Omental fat pad (tissue), 4 donors: ENCODE data around the gene BTBD16. TPM values are rescaled to one million over a fixed set of nuclear protein-coding genes. Genes with fewer than 3 reads are reported as not detected.

Source experiments
- ATAC-seq: fragments of 150-250 bp; one replicate; pipeline ENCODE4 v1.9.1; 2016; ENCODE audit warnings: mild to moderate bottlenecking, moderate library complexity; ENCODE audit not compliant: low FRiP score
- DNase-seq: peaks from one replicate; pipeline ENCODE4 v3.0.0-alpha.2; 2019; ENCODE audit warnings: low spot score
- total RNA-seq, 4 donors: library from RNA; depleted of rRNA; stranded (reverse); fragments of >200 nt; gene quantifications; one replicate each; pipeline ENCODE4 v1.1.0, GENCODE V29; 2016
- TF ChIP-seq, protein P1 (sequence below), 3 donors: fragments of 450-650 bp; IDR thresholded peaks; one replicate each; pipeline ENCODE4 v1.5.1; 2016 to 2017; ENCODE audit warnings: antibody characterized with exemption in 3 of 3, mild to moderate bottlenecking in 3 of 3, moderate library complexity in 2 of 3

Gene BTBD16
- total RNA-seq, 4 donors from 2014 or later: 0.37 TPM; not detected in 3

DNA sequence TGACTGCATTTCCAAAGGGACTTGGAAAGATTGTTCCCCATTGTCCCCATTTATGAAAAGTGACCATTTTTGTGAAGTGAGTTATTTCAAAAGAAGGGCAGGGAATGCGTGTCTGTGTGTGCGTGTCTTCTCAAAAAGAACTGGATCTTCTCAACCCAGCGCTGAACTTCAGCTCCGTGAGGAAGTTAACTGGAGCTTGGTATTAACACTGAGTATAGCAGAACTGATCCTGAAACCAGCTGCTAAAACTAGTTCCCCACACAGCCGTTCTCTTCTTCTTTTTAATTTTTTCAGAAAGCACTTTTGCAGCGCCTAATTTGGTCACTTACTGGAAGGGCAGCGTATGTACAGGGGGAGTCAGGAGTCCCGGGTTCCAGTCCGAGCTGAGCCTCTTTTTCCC is 57.6 kb downstream of the BTBD16 start:
- no peak for DNase-seq
- ATAC-seq: no peak
- TF ChIP-seq, protein P1, sequence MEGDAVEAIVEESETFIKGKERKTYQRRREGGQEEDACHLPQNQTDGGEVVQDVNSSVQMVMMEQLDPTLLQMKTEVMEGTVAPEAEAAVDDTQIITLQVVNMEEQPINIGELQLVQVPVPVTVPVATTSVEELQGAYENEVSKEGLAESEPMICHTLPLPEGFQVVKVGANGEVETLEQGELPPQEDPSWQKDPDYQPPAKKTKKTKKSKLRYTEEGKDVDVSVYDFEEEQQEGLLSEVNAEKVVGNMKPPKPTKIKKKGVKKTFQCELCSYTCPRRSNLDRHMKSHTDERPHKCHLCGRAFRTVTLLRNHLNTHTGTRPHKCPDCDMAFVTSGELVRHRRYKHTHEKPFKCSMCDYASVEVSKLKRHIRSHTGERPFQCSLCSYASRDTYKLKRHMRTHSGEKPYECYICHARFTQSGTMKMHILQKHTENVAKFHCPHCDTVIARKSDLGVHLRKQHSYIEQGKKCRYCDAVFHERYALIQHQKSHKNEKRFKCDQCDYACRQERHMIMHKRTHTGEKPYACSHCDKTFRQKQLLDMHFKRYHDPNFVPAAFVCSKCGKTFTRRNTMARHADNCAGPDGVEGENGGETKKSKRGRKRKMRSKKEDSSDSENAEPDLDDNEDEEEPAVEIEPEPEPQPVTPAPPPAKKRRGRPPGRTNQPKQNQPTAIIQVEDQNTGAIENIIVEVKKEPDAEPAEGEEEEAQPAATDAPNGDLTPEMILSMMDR (IDR thresholded peaks at IDR 0.05): no peak

DNA sequence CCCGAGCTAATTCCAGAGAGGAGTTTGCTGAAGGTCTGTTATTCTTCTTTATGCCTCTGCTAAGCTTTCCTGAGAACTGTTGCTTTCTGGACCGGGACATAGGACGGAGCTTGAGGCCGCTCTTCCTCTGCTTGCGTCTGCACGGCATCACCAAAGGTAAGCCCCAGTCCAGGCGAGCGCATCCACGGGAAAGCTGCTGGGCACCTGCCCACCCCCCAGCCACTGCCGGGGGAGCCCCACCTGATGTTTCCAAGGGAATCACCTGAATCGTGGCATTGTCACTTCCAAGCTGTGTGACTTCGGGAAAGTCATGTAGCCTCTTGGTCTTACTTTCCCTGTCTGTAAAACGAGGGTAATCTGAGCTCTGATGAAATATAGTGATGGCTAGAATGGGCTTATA is 58.3 kb downstream of the BTBD16 start:
- TF ChIP-seq, protein P1 (IDR thresholded peaks at IDR 0.05): no peak
- ATAC-seq: no peak
- DNase-seq: no peak

DNA sequence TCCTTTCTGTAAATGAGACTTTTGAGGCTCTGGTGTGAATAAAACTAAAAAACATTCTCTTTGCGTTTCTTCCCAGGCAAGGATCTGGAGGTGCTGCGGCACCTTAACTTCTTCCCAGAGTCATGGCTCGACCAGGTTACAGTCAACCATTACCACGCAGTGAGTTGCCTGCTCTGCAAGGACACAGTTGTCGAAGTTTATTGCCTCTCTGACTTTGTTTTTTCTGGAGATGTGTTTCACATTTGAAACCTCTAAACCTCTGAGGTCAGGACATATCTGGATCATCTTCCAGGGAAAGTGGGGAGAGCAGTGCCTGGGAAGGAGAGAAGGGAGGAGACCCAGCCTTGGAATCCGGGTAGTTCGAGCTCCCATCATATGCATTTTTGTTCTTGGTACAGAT is 60.0 kb downstream of the BTBD16 start:
- ATAC-seq (no peak), DNase-seq (no peak)
- TF ChIP-seq, protein P1 (IDR thresholded peaks at IDR 0.05): no peak

DNA sequence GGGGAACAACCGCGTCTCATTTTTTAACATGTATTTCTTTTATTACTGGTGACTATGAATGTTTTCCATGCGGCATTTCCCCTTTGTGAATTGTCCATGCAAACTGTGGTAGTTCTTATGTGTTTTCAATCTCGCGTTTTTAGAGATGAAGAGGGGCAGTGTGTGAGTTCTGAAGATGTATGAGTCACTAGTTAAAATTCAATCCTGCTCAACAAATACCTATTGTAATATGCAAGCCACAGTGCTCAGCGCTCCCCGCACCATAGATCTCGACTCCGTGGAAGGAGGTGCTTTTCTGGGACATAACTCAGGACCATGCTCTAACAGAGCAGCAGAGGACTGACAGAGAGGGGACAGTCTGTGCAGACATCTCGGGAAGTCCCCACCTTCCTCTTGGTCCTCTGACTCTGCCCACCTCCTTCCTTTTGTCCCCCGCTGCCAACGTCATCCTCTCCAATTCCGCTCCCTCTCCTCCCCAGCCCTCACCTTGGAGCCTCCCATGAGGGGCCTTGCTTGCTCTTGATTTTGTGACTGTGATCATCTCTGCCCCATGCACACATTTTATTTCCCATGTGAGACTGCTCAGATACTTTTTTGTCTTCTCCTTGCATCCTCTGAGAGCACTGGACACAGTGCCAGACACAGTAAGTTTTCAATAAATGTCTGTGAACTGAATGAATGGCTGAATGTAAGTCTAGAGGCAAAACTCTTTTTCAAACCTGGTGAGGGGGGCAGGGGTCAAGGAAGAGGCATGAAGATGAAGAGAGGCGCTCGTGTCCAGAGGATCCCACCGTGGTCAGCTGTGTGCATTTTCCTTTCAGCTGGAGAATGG is 60.7 kb downstream of the BTBD16 start:
- no peak for ATAC-seq
- no peak for DNase-seq
- TF ChIP-seq, protein P1 (IDR thresholded peaks at IDR 0.05): no peak

DNA sequence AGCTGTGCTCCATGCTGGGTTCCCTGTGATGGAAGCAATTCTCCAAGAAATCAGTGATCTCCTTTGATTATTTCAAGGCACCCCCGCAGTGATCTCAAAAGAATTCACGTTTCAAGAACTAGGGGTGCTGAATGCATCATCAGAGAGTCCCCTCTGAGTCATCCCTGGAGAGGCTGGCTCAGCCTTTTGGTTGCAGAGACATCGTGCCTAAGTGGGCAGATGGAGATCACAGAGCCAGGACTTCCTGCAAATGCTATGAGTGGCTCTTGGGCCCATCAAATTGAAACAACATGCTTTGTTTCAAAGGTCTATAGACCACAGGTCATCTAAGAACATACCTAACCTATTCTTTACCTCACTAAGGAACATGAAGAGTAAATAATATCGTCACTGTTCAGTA is 61.9 kb downstream of the BTBD16 start:
- TF ChIP-seq, protein P1 (IDR thresholded peaks at IDR 0.05): no peak
- ATAC-seq (no peak), DNase-seq (no peak)

DNA sequence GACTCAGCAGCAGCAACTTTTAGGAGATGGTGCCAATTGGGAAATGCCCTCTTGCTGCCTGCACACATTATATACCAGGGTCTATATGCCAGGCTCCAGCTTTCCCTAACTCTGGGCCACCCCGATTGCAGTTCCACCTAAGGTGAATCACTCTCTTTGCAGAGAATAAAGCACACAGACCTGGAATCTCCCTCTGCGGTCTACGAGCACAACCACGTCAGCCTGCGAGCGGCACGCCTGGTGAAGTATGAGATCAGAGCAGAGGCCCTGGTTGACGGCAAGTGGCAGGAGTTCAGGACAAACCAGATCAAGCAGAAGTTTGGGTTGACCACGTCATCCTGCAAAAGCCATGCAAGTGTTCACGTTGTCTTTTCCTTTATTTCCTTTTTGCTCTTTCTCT is 65.2 kb downstream of the BTBD16 start:
- no peak for DNase-seq
- TF ChIP-seq, protein P1 (IDR thresholded peaks at IDR 0.05): no peak
- ATAC-seq: no peak

DNA sequence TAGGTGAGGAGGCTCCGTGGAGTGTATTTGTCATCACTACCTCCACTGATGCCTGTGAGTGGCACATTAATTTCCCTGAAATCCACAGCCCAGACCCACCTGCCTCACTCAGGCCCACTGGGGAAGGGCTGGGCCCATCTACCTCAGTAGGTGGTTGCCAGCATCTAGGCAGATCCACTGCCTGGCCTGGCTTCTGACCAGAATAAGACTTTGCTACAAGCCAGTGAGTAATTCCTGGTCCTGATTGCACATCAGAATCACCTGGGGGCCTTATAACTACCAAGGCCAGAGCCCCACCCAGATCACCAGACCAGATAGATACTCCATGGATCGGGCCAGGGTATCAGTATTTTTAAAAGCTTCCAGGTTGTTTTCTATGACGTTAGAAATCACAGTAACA is 65.9 kb downstream of the BTBD16 start:
- no peak for ATAC-seq
- TF ChIP-seq, protein P1 (IDR thresholded peaks at IDR 0.05): no peak
- no peak for DNase-seq
